Osteoblast (primary cell): ENCODE results near the gene GRID1. TPM values are rescaled to one million over a fixed set of nuclear protein-coding genes. Genes with fewer than 3 reads are reported as not detected.

Source experiments
- DNase-seq: peaks from one replicate; pipeline ENCODE4 v3.0.0; 2011; ENCODE audit warnings: low spot score, mixed read lengths; ENCODE audit not compliant: insufficient read length; ENCODE audit errors: missing footprints
- H2AFZ ChIP-seq: 2 replicates; pipeline ENCODE4 v1.6.0; 2011; ENCODE audit warnings: mild to moderate bottlenecking, low read length
- H3K27ac ChIP-seq: 2 replicates; pipeline ENCODE4 v1.5.1; 2011; ENCODE audit warnings: mild to moderate bottlenecking, low read depth, low read length, moderate library complexity
- H3K27me3 ChIP-seq: 2 replicates; pipeline ENCODE4 v1.6.0; 2012; ENCODE audit warnings: mild to moderate bottlenecking, control low read depth, inconsistent platforms, low read length, moderate library complexity; ENCODE audit not compliant: insufficient read depth
- H3K36me3 ChIP-seq: 2 replicates; pipeline ENCODE4 v1.5.1; 2011; ENCODE audit warnings: mild to moderate bottlenecking, low read length, control low read depth, moderate library complexity; ENCODE audit not compliant: insufficient read depth
- H3K4me1 ChIP-seq: 2 replicates; pipeline ENCODE4 v1.5.1; 2011; ENCODE audit warnings: mild to moderate bottlenecking, low read length, control low read depth, moderate library complexity; ENCODE audit not compliant: insufficient read depth
- H3K4me2 ChIP-seq: 2 replicates; pipeline ENCODE4 v1.6.0; 2011; ENCODE audit warnings: mild to moderate bottlenecking, low read length; ENCODE audit not compliant: insufficient read depth
- H3K4me3 ChIP-seq: fragments of 200-600 bp; sonication (generic); 3 replicates; pipeline ENCODE4 v1.5.1; 2012; ENCODE audit warnings: mild to moderate bottlenecking, low read length, inconsistent platforms; ENCODE audit not compliant: insufficient read depth
- H3K79me2 ChIP-seq: 2 replicates; pipeline ENCODE4 v1.6.0; 2012; ENCODE audit warnings: mild to moderate bottlenecking, low read length, control low read depth, inconsistent platforms; ENCODE audit not compliant: insufficient read depth
- H3K9me3 ChIP-seq: 2 replicates; pipeline ENCODE4 v1.5.1; 2011; ENCODE audit warnings: low read depth, low read length, control low read depth
- H4K20me1 ChIP-seq: 2 replicates; pipeline ENCODE4 v1.6.0; 2012; ENCODE audit warnings: mild to moderate bottlenecking, low read length, control low read depth; ENCODE audit not compliant: insufficient read depth
- total RNA-seq: library from RNA; depleted of rRNA; stranded (reverse); fragments of >200 nt; gene quantifications from 2 replicates; pipeline ENCODE4 v1.2.3, GENCODE V29; 2012
- TF ChIP-seq, protein P1 (sequence below): IDR thresholded peaks from 2 replicates; pipeline ENCODE4 v1.5.1; 2011; ENCODE audit warnings: mild to moderate bottlenecking, low read depth, low read length, moderate library complexity; ENCODE audit errors: extremely low read depth

The GRID1 gene
- total RNA-seq, 1 donor: not detected

GRCh38 chr10:86123304-86123703 is 243.3 kb downstream of the GRID1 start:
- Histone ChIP-seq H3K4me1 (no peaks in the 10 kb centered on the region), H4K20me1 (no peaks in the 10 kb centered on the region), H3K4me3 (no peak overlapping the region), H3K27ac (no peak overlapping the region), H3K9me3 (no peaks in the 10 kb centered on the region), H3K27me3 (no peaks in the 10 kb centered on the region), H3K79me2 (no peaks in the 10 kb centered on the region), H3K36me3 (no peaks in the 10 kb centered on the region), H3K4me2 (no peak overlapping the region), H2AFZ (no peak overlapping the region)
- TF ChIP-seq, protein P1, sequence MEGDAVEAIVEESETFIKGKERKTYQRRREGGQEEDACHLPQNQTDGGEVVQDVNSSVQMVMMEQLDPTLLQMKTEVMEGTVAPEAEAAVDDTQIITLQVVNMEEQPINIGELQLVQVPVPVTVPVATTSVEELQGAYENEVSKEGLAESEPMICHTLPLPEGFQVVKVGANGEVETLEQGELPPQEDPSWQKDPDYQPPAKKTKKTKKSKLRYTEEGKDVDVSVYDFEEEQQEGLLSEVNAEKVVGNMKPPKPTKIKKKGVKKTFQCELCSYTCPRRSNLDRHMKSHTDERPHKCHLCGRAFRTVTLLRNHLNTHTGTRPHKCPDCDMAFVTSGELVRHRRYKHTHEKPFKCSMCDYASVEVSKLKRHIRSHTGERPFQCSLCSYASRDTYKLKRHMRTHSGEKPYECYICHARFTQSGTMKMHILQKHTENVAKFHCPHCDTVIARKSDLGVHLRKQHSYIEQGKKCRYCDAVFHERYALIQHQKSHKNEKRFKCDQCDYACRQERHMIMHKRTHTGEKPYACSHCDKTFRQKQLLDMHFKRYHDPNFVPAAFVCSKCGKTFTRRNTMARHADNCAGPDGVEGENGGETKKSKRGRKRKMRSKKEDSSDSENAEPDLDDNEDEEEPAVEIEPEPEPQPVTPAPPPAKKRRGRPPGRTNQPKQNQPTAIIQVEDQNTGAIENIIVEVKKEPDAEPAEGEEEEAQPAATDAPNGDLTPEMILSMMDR: no peak
- DNase-seq: no peak

DNA sequence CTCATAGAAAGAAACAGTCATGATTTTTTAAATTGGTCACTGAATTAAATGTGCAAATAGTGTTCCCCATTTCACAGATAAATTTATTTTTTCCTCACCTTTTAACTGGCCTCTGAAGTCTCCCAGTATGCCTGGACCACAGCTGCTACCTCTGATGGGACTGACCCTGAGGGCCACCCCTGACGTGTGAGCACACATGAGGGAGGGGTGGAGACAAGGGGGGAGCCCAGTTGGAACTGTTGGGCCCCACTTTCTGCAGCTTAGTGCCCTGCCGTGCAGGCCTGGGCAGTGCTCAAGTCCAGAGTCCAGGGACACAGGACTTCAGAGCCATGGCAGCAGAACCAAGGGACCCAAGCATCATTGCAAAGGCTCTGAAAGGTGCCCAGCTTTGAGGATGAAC is 243.9 kb downstream of the GRID1 start:
- DNase-seq: no peak
- Histone ChIP-seq H3K27me3 (no peaks in the 10 kb centered on the region), H3K4me1 (no peaks in the 10 kb centered on the region), H3K79me2 (no peaks in the 10 kb centered on the region), H3K4me2 (no peak overlapping the region), H3K27ac (no peak overlapping the region), H3K9me3 (no peaks in the 10 kb centered on the region), H3K4me3 (no peak overlapping the region), H2AFZ (no peak overlapping the region), H3K36me3 (no peaks in the 10 kb centered on the region), H4K20me1 (no peaks in the 10 kb centered on the region)
- TF ChIP-seq, protein P1: no peak

DNA sequence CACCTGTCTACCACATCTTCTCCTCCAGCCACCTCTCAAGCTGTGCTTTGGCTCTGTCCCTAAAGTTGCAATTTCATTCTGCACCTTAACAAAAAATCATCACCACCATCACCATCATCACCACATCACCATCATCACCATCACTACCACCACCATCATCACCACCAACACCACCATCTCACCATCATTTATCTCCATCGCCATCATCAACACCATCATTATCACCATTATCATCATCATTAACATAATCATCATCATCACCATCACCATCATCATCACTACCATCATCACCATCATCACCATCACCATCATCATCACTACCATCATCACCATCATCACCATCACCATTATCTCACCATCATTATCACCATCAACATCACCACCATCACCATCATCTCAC is 245.4 kb downstream of the GRID1 start:
- no peak for DNase-seq
- Histone ChIP-seq H3K4me3 (no peak overlapping the region), H3K27ac (no peak overlapping the region)

GRCh38 chr10:86117051-86117450 is 249.5 kb downstream of the GRID1 start:
- DNase-seq: no peak
- no peaks in the 10 kb centered on the region for H3K9me3 ChIP-seq
- no peaks in the 10 kb centered on the region for H3K4me1 ChIP-seq
- H3K4me3 ChIP-seq: no peak overlapping the region
- no peak overlapping the region for H3K27ac ChIP-seq
- H4K20me1 ChIP-seq: no peaks in the 10 kb centered on the region
- no peaks in the 10 kb centered on the region for H3K79me2 ChIP-seq
- H3K4me2 ChIP-seq: no peak overlapping the region
- no peaks in the 10 kb centered on the region for H3K27me3 ChIP-seq
- TF ChIP-seq, protein P1: no peak
- no peak overlapping the region for H2AFZ ChIP-seq
- no peaks in the 10 kb centered on the region for H3K36me3 ChIP-seq

More for the DNA sequence above, 245.4 kb downstream of the GRID1 start:
- H3K9me3 ChIP-seq: no peaks in the 10 kb centered on the region
- H2AFZ ChIP-seq: no peak overlapping the region
- H4K20me1 ChIP-seq: no peaks in the 10 kb centered on the region
- no peak overlapping the region for H3K4me2 ChIP-seq
- H3K36me3 ChIP-seq: no peaks in the 10 kb centered on the region
- H3K4me1 ChIP-seq: no peaks in the 10 kb centered on the region
- TF ChIP-seq, protein P1: no peak
- no peaks in the 10 kb centered on the region for H3K27me3 ChIP-seq
- no peaks in the 10 kb centered on the region for H3K79me2 ChIP-seq
